LNCaP clone FGC (cell line): Measurements from ENCODE around the gene FCGBP.
"Not testable (repeated sequence)": the region's sequence is repeated elsewhere in the genome, so short reads cannot be mapped to it uniquely, and the experiment has no call there.

Experiments used
- DNase-seq: peaks from one replicate; pipeline ENCODE4 v3.0.0-alpha.2; 2011; ENCODE audit warnings: low read depth
- H3K4me3 ChIP-seq: 2 replicates; pipeline ENCODE4 v1.5.1; 2011; ENCODE audit warnings: mild to moderate bottlenecking, low read depth, low read length, control low read depth
- TF ChIP-seq, protein P1 (sequence below): IDR thresholded peaks from 2 replicates; pipeline ENCODE4 v1.5.1; 2012; ENCODE audit warnings: mild to moderate bottlenecking; ENCODE audit not compliant: control insufficient read depth, insufficient read depth; ENCODE audit errors: extremely low read depth

The FCGBP gene

GRCh38 chr19:39890755-39891551 lies 43.5 kb downstream of the FCGBP start:
- TF ChIP-seq, protein P1, sequence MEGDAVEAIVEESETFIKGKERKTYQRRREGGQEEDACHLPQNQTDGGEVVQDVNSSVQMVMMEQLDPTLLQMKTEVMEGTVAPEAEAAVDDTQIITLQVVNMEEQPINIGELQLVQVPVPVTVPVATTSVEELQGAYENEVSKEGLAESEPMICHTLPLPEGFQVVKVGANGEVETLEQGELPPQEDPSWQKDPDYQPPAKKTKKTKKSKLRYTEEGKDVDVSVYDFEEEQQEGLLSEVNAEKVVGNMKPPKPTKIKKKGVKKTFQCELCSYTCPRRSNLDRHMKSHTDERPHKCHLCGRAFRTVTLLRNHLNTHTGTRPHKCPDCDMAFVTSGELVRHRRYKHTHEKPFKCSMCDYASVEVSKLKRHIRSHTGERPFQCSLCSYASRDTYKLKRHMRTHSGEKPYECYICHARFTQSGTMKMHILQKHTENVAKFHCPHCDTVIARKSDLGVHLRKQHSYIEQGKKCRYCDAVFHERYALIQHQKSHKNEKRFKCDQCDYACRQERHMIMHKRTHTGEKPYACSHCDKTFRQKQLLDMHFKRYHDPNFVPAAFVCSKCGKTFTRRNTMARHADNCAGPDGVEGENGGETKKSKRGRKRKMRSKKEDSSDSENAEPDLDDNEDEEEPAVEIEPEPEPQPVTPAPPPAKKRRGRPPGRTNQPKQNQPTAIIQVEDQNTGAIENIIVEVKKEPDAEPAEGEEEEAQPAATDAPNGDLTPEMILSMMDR = no peak

DNA sequence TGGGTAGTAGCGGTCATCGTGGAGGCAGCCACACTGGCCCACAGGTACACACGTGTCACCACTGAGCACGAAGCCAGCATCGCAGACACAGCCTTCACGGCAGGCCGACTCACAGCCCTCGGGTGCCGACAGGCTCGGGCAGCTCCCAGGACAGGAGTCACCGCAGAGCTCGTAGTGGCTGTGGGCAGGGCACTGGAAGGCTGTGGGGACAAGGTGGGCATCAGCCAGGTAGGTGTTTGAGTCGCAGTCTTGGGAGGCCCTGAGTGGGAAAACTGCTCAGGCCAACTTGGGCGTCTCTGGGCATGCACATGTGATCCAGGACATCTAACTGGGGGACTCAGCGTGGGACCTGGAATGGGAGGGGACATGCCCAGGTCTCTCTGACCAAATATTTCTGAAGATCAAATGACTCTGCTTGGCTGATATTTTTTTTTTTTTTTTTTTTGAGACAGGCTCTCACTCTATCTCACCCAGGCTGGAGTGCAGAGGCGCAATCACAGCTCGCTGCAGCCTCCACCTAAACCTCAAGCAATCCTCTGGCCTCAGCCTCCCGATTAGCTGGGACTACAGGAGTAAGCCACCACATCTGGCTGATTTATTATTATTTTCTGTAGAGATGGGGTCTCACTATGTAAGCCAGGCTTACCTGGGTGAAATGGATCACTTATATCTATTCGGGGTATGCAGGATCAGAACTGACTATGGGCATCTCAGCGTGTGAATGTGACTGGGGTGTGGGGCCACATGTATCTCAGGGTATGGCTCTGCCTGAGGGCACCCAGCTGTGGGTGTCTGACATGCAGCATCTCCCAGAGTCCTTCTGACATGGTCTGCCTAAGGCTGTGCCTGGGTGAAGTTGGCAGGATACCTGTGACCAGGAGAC lies 44.3 kb downstream of the FCGBP start:
- not testable (repeated sequence) for DNase-seq

More at GRCh38 chr19:39890755-39891551, 43.5 kb downstream of the FCGBP start:
- DNase-seq = no peak
- H3K4me3 ChIP-seq = no peak overlapping the region

DNA sequence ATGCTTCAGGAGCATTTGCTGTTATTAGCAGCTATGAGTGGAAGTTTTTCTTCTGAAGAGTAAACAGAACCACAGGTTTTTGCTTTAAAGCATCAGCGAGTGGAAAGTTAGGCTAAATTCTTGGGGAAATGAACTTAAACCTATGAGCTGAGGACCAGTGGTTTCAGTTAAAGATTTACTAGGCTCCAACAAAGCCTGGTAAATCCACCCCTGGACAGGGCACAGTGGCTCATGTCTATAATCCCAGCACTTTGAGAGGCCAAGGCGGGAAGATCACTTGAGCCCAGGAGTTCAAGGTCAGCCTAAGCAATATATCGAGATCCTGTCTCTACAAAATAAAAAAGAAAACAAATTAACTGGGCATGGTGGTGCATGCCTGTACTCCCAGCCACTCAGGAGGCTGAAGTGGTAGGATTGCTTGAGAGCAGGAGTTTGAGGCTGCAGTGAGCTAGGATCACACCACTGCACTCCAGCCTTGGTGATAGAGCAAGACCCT lies 46.9 kb downstream of the FCGBP start:
- H3K4me3 ChIP-seq, DNase-seq: not testable (repeated sequence)

More for the DNA sequence above, 44.3 kb downstream of the FCGBP start:
- not testable (repeated sequence) for H3K4me3 ChIP-seq

DNA sequence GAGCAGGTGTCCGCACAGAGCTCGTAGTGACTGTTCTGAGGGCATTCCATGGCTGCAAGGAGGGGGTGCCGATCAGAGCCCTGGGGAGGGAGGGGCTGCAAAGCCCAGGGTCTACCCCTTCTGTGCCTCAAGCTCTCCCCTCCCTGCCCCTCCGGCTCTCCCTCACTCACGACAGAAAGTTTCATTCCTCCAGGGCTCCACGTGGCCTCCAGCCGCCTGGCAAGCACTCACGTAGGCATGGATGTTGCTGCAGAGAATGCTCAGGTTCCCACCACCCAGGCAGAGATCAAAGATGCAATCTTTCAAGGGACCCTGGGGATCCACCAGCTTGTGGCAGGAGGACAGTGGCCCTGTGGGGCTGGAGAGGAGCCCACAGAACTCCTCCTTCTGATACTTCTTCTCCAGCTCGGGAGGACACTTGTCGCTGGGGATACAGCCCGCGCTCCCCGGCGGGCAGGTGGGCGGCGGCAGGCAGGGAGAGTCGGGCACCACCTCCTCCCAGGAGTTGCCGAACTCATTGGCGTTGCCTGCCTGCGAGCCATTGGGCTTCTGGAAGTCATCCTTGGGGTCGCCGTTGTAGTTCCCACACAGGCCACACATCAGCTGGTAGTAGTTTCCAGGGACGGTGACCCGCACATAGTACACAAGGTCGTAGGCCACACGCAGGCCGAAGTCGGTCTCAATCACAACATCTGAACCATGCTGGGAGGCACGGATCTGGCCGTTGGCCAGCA lies 48.4 kb downstream of the FCGBP start:
- DNase-seq, H3K4me3 ChIP-seq: not testable (repeated sequence)

- DNase-seq, H3K4me3 ChIP-seq: not testable (repeated sequence)
Observed at GRCh38 chr19:39884721-39885120, 49.7 kb downstream of the FCGBP start.
